ENCODE data around the gene ISYNA1.

ISYNA1 gene

DNA sequence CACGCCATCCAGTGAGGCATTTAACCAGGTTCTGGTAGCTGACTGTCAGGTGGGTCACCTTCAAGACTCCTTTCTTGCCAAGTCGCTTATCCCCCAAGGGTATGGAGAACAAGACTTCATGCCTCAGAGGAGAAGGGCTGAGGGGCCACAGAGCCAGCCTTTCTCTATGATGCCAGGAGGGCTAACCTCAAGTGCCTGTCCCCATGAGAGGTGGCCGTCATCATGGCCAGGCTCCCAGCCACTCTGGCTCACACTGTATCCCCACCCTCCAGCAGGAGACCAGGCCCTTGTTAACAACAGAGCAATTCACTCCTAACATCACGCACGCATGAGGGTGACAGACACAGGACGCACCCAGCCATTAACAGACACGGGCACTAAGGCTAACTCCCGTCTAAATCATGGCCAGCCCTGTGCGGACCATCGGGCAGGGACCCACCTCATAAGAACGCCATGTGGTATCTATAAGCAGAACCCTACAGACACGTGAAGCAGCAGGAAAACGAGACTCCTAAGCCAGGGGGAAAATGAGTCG lies 38.6 kb upstream of the ISYNA1 start:
- Histone ChIP-seq H3K27me3 (ENCODE audit: control insufficient read depth in 1 of 2, insufficient read depth in 2 of 2, low read length in 2 of 2) (no peaks in the 10 kb centered on the region), H3K36me3 (ENCODE audit: control insufficient read depth in 2 of 2, insufficient read depth in 2 of 2, low read length in 2 of 2) (peaks cover 0 to 5% of the 10 kb centered on the region in 2 donors), H3K9me3 (ENCODE audit: control insufficient read depth in 2 of 2, low read length in 2 of 2) (no peaks in the 10 kb centered on the region), H3K27ac (ENCODE audit: low read length) (no peak overlapping the region), H3K4me3 (ENCODE audit: low read length in 2 of 2) (no peak overlapping the region), H3K9ac (ENCODE audit: low read length in 2 of 2) (no peak overlapping the region), H3K4me1 (ENCODE audit: control insufficient read depth, insufficient read depth, low read length) (peaks cover 41% of the 10 kb centered on the region)

DNA sequence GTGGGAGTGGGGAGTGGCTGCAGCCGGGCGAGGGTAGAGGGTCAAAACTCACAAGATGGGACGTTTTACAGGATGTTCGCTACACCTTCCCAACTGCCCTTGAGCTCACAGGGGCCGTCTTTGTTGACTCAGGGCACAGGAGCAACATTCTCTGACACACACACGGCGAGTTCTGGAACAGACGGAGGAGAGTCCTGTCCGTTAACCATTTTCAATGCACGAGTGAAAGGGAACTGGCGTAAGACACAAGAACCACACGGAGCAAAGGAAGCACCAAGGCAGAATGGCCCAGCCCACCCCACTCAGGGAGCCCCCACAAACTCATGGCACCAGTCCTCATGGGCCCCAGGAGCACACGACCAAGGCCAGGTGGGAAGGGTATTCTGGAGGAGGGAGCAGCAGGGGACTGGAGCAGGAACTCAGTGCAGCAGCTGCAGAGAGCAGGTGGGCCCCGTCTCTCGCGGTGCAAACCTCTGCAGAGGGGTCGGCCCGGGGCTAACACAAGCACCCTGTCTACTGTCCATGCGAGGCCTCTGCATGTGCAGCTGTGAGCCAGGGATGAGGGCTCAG lies 37.9 kb upstream of the ISYNA1 start:
- no peaks in the 10 kb centered on the region for H3K27me3 ChIP-seq (ENCODE audit: control insufficient read depth in 1 of 2, insufficient read depth in 2 of 2, low read length in 2 of 2)
- peaks cover 37% of the 10 kb centered on the region for H3K4me1 ChIP-seq (ENCODE audit: control insufficient read depth, insufficient read depth, low read length)
- H3K9ac ChIP-seq (ENCODE audit: low read length in 2 of 2), result no peak overlapping the region
- H3K36me3 ChIP-seq (ENCODE audit: control insufficient read depth in 2 of 2, insufficient read depth in 2 of 2, low read length in 2 of 2), result peaks cover 0 to 5% of the 10 kb centered on the region in 2 donors
- no peak overlapping the region for H3K27ac ChIP-seq (ENCODE audit: low read length)
- H3K9me3 ChIP-seq (ENCODE audit: control insufficient read depth in 2 of 2, low read length in 2 of 2), result no peaks in the 10 kb centered on the region
- H3K4me3 ChIP-seq (ENCODE audit: low read length in 2 of 2), result no peak overlapping the region

DNA sequence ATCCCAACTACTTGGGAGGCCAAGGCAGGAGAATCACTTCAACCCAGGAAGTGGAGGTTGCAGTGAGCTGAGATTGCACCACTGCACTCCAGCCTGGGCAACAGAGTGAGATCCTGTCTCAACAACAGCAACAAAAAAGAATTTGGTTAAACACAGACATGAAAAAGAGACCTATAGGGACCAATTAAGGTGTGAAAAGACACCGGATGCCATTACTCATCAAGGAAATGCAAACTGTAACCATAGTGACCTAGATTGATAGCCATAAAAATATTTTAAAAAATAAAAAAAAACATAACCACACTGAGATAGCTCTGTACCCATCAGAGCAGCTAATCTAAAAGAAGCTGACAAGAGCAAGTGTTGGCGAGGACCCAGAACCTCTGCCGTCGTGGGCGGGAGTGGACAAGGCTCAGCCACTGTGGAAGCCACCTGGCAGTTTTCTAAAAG lies 37.1 kb upstream of the ISYNA1 start:
- Histone ChIP-seq H3K9me3 (ENCODE audit: control insufficient read depth in 2 of 2, low read length in 2 of 2) (no peaks in the 10 kb centered on the region), H3K4me1 (ENCODE audit: control insufficient read depth, insufficient read depth, low read length) (peaks cover 39% of the 10 kb centered on the region), H3K27me3 (ENCODE audit: control insufficient read depth in 1 of 2, insufficient read depth in 2 of 2, low read length in 2 of 2) (no peaks in the 10 kb centered on the region), H3K27ac (ENCODE audit: low read length) (no peak overlapping the region), H3K36me3 (ENCODE audit: control insufficient read depth in 2 of 2, insufficient read depth in 2 of 2, low read length in 2 of 2) (peaks cover 0 to 5% of the 10 kb centered on the region in 2 donors), H3K9ac (ENCODE audit: low read length in 2 of 2) (no peak overlapping the region), H3K4me3 (ENCODE audit: low read length in 2 of 2) (no peak overlapping the region)

DNA sequence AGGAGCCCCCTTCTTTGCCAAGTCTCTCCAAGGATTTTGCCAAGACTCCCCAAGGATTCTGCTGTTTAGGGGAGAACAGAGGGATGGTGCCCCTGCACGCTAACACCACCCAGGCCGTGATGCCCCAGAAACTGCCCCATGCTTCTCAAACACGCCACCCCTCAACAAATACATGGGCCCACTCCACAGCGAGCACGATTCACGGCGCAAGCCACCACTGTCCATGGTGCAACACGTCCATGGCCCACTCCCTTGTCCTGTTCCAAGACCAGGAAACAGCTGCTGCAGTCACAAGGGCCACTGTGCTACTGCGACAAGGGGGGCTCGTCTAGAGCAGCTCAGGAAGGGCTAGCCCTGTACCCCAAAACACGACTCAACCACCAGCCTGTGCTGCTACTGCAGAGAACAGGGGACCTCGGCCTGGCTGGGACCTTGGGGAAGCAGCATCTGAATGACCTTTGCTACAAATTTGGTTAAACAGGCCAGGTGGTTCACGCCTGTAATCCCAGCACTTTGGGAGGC lies 36.5 kb upstream of the ISYNA1 start:
- Histone ChIP-seq H3K36me3 (ENCODE audit: control insufficient read depth in 2 of 2, insufficient read depth in 2 of 2, low read length in 2 of 2) (peaks cover 0 to 5% of the 10 kb centered on the region in 2 donors), H3K4me3 (ENCODE audit: low read length in 2 of 2) (no peak overlapping the region), H3K27me3 (ENCODE audit: control insufficient read depth in 1 of 2, insufficient read depth in 2 of 2, low read length in 2 of 2) (no peaks in the 10 kb centered on the region), H3K9ac (ENCODE audit: low read length in 2 of 2) (no peak overlapping the region), H3K27ac (ENCODE audit: low read length) (no peak overlapping the region), H3K4me1 (ENCODE audit: control insufficient read depth, insufficient read depth, low read length) (peaks cover 39% of the 10 kb centered on the region), H3K9me3 (ENCODE audit: control insufficient read depth in 2 of 2, low read length in 2 of 2) (no peaks in the 10 kb centered on the region)

DNA sequence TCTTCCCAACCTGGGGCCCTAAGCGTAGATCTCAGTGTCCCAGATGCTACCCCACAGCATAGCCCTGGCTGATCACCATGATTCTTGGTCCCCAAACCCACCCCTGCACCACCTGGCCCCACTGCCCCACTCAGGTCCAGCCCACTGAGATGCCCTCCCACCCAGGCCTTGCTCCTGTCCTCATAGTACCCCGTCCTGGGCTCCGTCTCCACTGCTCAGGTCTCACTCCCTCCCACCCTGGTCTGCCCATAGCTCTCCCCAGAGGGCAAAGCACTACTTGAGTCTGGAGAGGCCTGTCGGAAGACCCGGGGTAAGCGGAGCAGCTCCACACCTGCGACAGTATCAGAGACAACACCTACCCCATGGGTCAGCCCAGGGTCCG lies 35.8 kb upstream of the ISYNA1 start:
- Histone ChIP-seq H3K4me3 (ENCODE audit: low read length in 2 of 2) (no peak overlapping the region), H3K27me3 (ENCODE audit: control insufficient read depth in 1 of 2, insufficient read depth in 2 of 2, low read length in 2 of 2) (no peaks in the 10 kb centered on the region), H3K27ac (ENCODE audit: low read length) (no peak overlapping the region), H3K9ac (ENCODE audit: low read length in 2 of 2) (no peak overlapping the region), H3K9me3 (ENCODE audit: control insufficient read depth in 2 of 2, low read length in 2 of 2) (no peaks in the 10 kb centered on the region), H3K4me1 (ENCODE audit: control insufficient read depth, insufficient read depth, low read length) (peaks cover 42% of the 10 kb centered on the region), H3K36me3 (ENCODE audit: control insufficient read depth in 2 of 2, insufficient read depth in 2 of 2, low read length in 2 of 2) (peaks cover 0 to 5% of the 10 kb centered on the region in 2 donors)

DNA sequence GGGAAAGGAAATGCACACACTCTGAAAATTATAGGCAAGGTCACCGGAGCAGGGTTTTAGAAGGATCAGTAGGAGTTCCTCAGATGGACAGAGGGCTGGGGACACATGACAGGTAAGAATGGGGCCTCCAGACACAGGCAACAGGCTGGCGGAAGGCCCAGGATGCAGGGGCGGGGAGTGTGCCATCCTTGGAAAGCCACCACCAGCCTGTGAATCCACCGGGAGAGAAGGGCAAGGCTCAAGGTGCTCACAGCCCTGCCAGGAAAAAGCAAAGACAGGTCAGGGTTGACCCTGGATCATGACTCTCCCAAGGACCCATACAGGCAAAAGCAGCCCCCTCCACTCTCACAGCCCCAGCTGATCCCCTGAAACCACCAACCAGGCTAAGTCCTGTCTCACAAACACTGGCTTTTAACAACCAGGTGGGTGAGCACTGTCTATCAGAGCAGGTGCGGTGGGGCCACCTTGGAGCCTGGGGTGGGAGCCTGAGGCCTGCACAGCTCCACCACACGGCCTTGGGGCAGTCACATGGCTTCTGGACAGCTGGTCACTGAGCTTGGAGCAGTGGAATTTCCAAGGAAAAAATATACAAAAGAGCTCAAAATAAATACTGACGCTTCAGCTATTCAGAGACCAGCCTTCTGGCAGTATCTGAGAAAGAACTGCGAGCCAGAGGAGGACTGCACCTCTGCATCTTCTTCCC lies 35.2 kb upstream of the ISYNA1 start:
- H3K9me3 ChIP-seq (ENCODE audit: control insufficient read depth in 2 of 2, low read length in 2 of 2), result no peaks in the 10 kb centered on the region
- H3K27me3 ChIP-seq (ENCODE audit: control insufficient read depth in 1 of 2, insufficient read depth in 2 of 2, low read length in 2 of 2), result no peaks in the 10 kb centered on the region
- H3K4me3 ChIP-seq (ENCODE audit: low read length in 2 of 2), result no peak overlapping the region
- peaks cover 37% of the 10 kb centered on the region for H3K4me1 ChIP-seq (ENCODE audit: control insufficient read depth, insufficient read depth, low read length)
- H3K9ac ChIP-seq (ENCODE audit: low read length in 2 of 2), result peak overlapping the region in 1 of 2 donors; percentile 29
- peaks cover 0 to 5% of the 10 kb centered on the region in 2 donors for H3K36me3 ChIP-seq (ENCODE audit: control insufficient read depth in 2 of 2, insufficient read depth in 2 of 2, low read length in 2 of 2)
- H3K27ac ChIP-seq (ENCODE audit: low read length), result no peak overlapping the region

DNA sequence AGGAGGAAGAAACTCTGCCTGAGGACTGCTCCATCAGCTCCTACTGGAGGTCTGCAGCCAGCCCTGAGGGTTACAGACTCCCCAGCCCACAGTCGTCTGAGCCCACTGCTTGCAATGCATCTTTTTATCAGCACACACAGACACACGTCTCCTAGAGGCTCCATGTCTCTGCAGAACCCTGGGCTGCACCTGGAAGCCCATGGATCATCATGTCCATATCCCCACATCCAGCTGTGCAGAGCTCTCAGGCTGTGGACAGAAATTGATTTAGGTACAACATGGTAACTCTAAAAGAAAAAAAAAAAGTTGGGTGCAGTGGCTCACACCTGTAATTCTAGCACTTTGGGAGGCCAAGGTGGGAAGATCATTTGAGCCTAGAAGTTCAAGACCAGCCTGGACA lies 32.9 kb upstream of the ISYNA1 start:
- Histone ChIP-seq H3K4me3 (ENCODE audit: low read length in 2 of 2) (no peak overlapping the region), H3K4me1 (ENCODE audit: control insufficient read depth, insufficient read depth, low read length) (peaks cover 38% of the 10 kb centered on the region), H3K27ac (ENCODE audit: low read length) (no peak overlapping the region), H3K36me3 (ENCODE audit: control insufficient read depth in 2 of 2, insufficient read depth in 2 of 2, low read length in 2 of 2) (peaks cover 0 to 2% of the 10 kb centered on the region in 2 donors), H3K27me3 (ENCODE audit: control insufficient read depth in 1 of 2, insufficient read depth in 2 of 2, low read length in 2 of 2) (no peaks in the 10 kb centered on the region), H3K9me3 (ENCODE audit: control insufficient read depth in 2 of 2, low read length in 2 of 2) (no peaks in the 10 kb centered on the region), H3K9ac (ENCODE audit: low read length in 2 of 2) (no peak overlapping the region)

DNA sequence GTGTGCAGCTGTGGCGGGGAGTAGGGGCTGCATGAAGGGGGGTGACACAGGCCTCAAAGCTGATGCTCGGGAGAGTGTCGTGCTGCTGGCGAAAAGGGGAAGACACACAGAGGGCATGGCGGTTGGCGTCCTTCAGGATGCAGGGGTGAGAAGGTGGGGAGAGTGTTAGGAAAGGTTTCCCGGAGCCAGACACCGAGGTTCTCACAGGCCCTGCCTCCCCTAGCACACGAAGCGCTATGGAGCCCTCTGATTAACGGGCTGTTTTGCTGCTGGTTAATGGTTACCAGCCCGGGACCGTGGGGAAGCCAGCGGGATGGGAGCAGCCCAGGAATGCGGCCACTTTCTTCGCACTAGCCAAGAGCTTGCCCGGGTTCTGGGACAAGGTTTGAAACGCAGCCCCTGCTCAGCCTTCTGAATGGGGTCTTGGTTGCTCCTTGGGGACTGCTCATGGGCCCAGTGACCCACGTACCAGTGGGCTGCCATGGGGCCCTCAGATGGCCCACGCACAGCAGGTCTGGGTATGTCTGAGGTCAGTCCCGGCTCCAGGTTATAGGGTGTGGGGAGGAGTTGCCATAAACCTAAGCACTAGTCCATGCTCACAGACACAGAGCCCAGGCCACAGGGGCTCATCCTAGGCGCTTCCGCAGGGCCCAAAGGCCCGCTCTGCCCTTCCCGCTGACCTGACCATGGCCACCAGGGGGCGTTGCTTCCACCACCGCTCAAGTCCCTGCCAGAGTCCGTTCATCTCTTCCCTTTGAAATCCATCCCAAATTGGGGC lies 31.3 kb upstream of the ISYNA1 start:
- no peak overlapping the region for H3K4me3 ChIP-seq (ENCODE audit: low read length in 2 of 2)
- H3K9ac ChIP-seq (ENCODE audit: low read length in 2 of 2), result no peak overlapping the region
- H3K4me1 ChIP-seq (ENCODE audit: control insufficient read depth, insufficient read depth, low read length), result peaks cover 49% of the 10 kb centered on the region

DNA sequence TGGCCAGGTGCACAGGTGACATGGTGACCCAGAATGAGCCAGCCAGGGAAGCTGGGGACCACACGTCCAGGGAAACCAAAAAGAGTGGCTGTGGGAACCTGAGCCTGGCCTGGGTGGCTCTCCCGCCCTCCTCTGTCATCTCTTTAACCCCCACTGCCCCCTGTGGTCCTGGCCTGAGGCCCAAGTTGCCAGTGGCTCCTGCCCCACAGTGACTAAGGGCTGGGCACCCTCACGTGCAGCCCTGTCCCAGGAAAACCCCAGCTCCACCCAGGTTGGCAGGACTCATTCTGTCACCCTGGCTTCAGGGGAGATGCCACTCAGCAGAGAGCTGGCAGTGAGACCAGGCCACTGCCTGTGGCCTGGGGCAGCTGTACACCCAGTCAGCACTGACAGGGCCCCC lies 30.6 kb upstream of the ISYNA1 start:
- H3K27me3 ChIP-seq (ENCODE audit: control insufficient read depth in 1 of 2, insufficient read depth in 2 of 2, low read length in 2 of 2), result no peaks in the 10 kb centered on the region
- H3K4me1 ChIP-seq (ENCODE audit: control insufficient read depth, insufficient read depth, low read length), result peaks cover 52% of the 10 kb centered on the region
- H3K36me3 ChIP-seq (ENCODE audit: control insufficient read depth in 2 of 2, insufficient read depth in 2 of 2, low read length in 2 of 2), result peaks cover 0 to 2% of the 10 kb centered on the region in 2 donors
- no peak overlapping the region for H3K27ac ChIP-seq (ENCODE audit: low read length)
- H3K4me3 ChIP-seq (ENCODE audit: low read length in 2 of 2), result no peak overlapping the region
- H3K9me3 ChIP-seq (ENCODE audit: control insufficient read depth in 2 of 2, low read length in 2 of 2), result no peaks in the 10 kb centered on the region
- no peak overlapping the region for H3K9ac ChIP-seq (ENCODE audit: low read length in 2 of 2)

More for the DNA sequence above, 31.3 kb upstream of the ISYNA1 start:
- Histone ChIP-seq H3K27me3 (ENCODE audit: control insufficient read depth in 1 of 2, insufficient read depth in 2 of 2, low read length in 2 of 2) (no peaks in the 10 kb centered on the region), H3K27ac (ENCODE audit: low read length) (no peak overlapping the region), H3K36me3 (ENCODE audit: control insufficient read depth in 2 of 2, insufficient read depth in 2 of 2, low read length in 2 of 2) (peaks cover 0 to 2% of the 10 kb centered on the region in 2 donors), H3K9me3 (ENCODE audit: control insufficient read depth in 2 of 2, low read length in 2 of 2) (no peaks in the 10 kb centered on the region)

DNA sequence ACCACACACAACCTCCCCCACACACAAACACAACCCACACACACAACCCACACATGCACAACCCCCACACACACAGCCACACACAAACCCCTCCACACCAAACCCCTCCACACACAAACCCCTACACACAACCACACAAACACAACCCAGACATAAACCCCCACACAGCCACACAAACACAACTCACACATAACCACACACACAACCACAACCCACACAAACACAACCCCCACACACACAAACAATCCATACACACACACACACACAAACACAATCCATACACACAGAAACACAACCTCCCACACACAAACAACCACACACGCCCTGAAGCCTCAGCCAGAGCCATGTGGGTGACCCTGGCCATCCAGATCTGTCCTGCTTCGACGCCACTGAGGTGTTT lies 30.0 kb upstream of the ISYNA1 start:
- no peak overlapping the region for H3K4me3 ChIP-seq (ENCODE audit: low read length in 2 of 2)
- peaks cover 0 to 2% of the 10 kb centered on the region in 2 donors for H3K36me3 ChIP-seq (ENCODE audit: control insufficient read depth in 2 of 2, insufficient read depth in 2 of 2, low read length in 2 of 2)
- H3K9me3 ChIP-seq (ENCODE audit: control insufficient read depth in 2 of 2, low read length in 2 of 2), result no peaks in the 10 kb centered on the region
- no peaks in the 10 kb centered on the region for H3K27me3 ChIP-seq (ENCODE audit: control insufficient read depth in 1 of 2, insufficient read depth in 2 of 2, low read length in 2 of 2)
- no peak overlapping the region for H3K27ac ChIP-seq (ENCODE audit: low read length)
- no peak overlapping the region for H3K9ac ChIP-seq (ENCODE audit: low read length in 2 of 2)
- peaks cover 49% of the 10 kb centered on the region for H3K4me1 ChIP-seq (ENCODE audit: control insufficient read depth, insufficient read depth, low read length)
